SIG-M5 (cell line): ENCODE results near the gene EIF2AK3.
A peak's percentile ranks its signal among the peaks of the same experiment; 100 is the strongest.
"Not testable (repeated sequence)": the region's sequence is repeated elsewhere in the genome, so short reads cannot be mapped to it uniquely, and the experiment has no call there.

Experiments
- DNase-seq: peaks from one replicate; lab custom pipeline; 2025; lab: John Stamatoyannopoulos, UW

EIF2AK3 gene

DNA sequence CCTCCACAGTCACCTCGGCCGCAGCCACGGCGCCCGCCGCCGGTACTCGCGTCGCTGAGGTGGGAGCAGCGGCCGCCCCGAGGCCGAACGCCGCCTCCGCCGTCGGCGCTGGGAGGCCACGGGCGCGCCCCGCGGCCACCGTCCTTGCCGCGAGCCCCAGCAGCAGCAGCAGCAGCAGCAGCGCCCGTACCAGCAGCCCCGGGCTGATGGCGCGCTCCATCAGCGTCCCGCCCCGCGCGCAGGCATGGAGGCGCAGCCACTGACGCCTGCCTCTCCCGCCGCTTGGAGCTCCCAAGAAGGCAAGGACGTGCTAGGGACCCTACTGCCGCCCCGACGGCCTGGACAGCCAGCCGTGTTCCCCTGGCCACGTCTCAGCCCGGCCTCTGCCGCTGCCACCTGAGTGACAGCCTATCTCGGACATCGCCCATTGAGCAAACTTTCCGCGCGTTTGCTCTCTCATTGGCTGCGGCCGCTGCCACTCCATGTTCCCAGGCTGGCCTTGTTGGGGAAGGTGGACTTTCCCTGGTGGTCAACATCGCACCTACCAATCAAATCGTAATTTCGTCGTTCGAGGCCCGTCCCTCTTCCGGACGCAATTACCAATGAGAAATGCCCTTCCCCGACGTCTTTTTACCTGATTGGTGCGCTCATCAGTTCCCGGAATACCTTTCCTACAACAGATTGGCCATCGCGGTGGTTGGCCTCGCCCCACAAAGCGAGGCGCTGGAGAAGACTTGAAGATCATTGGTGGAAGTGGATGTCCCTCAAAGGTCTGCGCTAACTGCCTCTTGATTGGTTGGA is at the start of gene EIF2AK3:
TSS of gene EIF2AK3 (minus strand) at position 410 of the 801 bp plus-strand sequence. CDS start at position 220, 190 bp downstream.
- DNase-seq: peak; percentile 99

GRCh38 chr2:88673363-88673762 is 46.1 kb upstream of the EIF2AK3 start:
- no peak for DNase-seq

GRCh38 chr2:88671786-88672427 is 44.6 kb upstream of the EIF2AK3 start:
- DNase-seq: no peak

- no peak for DNase-seq
These were observed 42.4 kb upstream of the EIF2AK3 start for GRCh38 chr2:88669482-88670214.

- DNase-seq: no peak
These were observed 41.6 kb upstream of the EIF2AK3 start for GRCh38 chr2:88668862-88669261.

DNA sequence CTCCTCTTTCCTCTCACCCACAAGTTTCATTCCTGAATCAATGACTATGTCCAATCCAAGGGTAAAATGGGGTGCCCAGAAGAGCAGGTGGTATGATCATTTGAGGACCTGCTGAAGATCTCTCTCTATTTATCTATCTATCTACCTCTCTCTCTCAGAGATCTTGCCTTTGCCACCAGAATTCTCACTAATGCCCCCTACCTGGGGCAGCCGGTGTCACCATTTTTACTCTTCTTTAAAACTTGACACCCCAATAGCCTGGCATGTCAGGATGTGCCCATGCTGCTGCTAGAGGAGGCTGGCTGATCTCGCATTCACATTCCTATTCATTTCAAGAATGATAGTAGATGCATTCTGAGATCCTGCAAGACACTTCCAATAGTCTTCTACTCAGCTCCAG is 40.0 kb upstream of the EIF2AK3 start:
- no peak for DNase-seq

DNA sequence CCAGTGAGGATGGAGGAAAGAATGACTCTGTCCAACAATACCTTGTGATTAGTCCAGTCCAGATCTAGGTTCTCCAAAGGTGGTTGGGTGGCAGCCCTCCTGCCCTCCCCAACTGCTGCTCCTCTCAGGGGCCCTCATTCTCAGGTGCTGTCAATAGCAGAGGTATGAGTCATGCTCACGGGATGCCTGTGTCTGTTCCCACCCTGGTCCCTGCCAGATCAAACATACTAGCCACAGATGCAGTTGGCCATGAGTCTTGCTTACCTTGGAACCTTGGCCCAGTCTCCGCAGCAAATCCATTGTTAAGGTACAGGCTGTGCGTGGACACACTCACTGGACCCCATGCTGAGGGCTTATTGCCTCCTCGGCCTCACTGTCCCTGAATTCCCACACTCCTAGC is 39.3 kb upstream of the EIF2AK3 start:
- no peak for DNase-seq

DNA sequence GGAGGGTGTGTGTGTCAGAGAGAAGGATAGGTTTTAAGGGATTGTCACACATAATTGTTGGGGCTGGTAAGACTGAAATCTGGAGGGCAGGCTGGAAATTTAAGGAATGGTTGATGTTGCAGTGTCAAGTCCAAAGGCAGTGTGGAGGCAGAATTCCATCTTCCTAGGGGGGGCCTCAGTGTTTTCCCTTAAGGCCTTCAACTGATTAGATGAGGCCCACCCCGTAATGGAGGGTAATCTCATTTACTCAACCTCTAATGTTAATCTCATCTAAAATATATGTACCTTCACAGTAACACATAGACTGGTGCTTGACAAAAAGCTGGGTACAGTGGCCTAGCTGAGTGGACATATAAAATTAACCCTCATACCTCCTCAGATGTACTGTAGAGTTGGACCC is 33.4 kb upstream of the EIF2AK3 start:
- DNase-seq: no peak

- DNase-seq: no peak
These were observed 32.3 kb upstream of the EIF2AK3 start for GRCh38 chr2:88659538-88659915.

DNA sequence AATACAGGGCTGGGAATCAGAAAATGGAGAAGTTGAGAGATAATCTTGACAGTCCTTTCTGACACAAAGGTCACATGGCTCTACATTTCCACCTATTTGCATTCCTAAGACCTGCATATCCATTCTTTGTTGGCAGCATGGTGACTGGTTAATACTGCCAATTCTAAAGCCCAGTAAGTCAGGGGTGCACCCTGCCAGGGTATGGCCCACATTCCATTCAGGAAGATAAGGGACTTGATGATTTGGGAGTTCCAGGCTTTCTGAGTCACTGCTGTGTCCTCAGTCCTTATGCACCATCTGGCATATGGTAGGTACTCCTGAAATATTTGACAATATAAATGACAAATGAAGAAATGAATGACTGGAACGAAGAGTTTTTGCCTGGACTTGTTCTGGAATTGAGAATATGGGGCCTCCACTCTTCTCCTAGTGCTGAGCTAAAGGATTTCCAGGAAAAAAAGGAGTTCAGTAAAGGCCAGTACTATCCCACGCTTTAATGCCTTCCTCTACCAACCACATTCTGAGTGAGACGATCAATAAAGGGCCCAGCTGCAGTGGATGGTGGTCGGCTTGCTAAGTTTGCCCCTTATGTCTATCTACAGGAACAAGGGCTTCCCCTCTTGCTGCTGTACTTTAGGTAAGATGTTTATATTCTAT is 31.7 kb upstream of the EIF2AK3 start:
- no peak for DNase-seq

DNA sequence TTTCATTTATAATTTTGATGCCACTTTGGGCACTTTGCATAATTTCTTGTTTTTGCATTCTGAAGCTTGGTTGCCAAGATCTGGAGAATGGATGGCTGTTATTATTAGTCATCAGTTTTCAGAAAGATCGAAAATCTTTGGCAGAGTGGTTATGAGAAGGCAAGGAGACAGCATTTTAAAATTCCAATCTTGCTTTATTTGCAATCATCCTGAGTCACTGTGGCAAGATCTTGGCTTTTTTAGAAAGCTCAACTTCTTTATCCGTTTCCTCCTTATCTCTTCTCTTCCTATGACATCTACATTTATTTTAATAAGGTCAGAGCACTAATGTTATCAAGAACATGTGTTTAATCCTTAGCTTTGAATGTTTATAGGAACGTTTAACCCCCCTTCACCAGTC is 31.1 kb upstream of the EIF2AK3 start:
- DNase-seq: no peak

GRCh38 chr2:88657131-88657530 is 29.9 kb upstream of the EIF2AK3 start:
- DNase-seq: no peak

GRCh38 chr2:88656690-88657089 is 29.4 kb upstream of the EIF2AK3 start:
- no peak for DNase-seq

- DNase-seq: no peak
These were observed 27.4 kb upstream of the EIF2AK3 start for GRCh38 chr2:88654714-88655113.

GRCh38 chr2:88651646-88652045 is 24.4 kb upstream of the EIF2AK3 start:
- DNase-seq: no peak

DNA sequence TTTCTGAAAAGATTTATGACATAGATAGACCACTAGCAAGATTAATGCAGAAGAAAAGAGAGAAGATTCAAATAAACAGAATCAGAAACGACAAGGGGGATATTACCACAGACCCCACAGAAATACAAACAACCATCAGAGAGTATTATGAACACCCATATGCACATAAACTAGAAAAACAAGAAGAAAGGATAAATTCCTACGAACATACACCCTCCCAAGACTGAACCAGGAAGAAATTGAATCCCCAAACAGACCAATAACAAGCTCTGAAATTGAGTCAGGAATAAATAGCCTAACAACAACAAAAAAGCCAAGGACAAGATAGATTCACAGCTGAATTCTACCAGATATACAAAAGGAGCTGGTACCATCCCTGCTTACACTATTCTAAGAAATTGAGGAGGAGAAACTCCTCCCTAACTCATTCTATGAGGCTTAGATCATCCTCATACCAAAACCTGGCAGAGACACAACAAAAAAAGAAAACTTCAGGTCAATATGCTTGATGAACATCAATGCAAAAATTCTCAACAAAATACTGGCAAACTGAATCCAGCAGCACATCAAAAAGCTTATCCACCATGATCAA is 18.1 kb upstream of the EIF2AK3 start:
- DNase-seq: not testable (repeated sequence)

- DNase-seq: no peak
These were observed 15.0 kb upstream of the EIF2AK3 start for GRCh38 chr2:88642278-88642677.

DNA sequence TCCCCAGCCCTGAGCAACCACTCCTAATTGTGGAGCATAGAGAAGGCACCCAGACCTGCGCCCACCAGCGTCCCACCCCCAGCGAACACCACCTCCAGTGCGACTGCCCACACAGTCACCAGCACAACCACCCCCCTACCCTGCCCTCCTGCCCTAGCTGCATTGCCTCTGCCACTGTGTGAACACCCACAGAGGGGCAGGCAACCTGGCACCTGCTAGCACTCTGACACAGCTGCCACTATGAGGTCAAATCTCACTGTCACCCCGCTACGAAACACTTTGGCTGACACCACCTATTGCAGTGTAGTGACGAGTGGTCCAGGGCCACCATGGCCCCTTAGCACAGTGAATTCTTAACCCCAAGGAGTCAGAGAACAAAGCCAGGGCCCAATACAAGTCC is 14.1 kb upstream of the EIF2AK3 start:
- no peak for DNase-seq

- no peak for DNase-seq
These were observed 12.6 kb upstream of the EIF2AK3 start for GRCh38 chr2:88639865-88640264.

DNA sequence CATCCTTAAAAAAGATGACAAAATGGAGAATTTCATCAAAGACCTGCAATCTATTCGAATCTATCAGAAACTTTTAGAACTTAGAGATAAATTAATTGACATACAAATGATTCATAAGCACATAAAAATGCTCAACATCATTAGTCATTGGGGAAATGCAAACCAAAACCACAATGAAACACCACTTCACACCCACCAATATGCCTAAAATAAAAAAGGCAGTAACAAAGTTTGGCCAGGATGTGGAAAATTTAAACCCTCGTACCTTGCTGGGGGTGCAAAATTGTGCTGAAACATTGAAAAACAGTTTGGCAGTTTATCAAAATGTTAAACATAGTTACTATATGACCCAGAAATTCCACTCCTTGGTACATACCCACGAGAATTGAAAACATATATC is 11.5 kb upstream of the EIF2AK3 start:
- DNase-seq: no peak

DNA sequence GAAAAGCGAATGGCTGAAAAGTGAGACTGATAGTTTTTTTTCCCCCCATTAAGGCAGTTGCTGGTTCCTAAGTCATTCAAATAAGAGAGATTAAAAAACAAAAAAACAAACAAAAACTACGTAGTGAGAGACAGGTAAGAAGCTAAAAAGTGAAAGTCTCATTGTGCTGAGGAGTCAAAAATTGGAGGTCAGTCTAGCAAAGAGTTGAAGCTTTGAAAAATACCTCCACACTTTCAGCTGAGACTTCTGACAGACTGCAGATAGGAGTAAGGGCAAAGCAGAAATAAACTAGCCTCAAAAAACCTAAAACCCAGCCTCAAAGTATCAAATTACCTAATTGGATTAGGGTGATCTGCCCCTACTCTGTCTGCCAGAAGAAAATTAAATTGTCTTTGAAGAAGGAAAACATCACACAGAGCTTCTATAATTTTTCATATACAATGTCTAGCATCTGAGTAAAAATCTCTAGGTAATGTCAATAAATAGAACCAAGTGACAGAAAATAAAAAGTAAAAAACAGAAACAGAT is 10.9 kb upstream of the EIF2AK3 start:
- DNase-seq: no peak

- no peak for DNase-seq
These were observed 10.2 kb upstream of the EIF2AK3 start for GRCh38 chr2:88637464-88637863.
